Neuronal stem cell (in vitro differentiated cells): Measurements from ENCODE around the gene RREB1.

Source experiments
- DNase-seq: peaks from one replicate; pipeline ENCODE4 v3.0.0-alpha.2; 2013; ENCODE audit warnings: low spot score
- H2AFZ ChIP-seq: one replicate; pipeline ENCODE4 v1.6.1; 2013; ENCODE audit warnings: mild to moderate bottlenecking, low read length, inconsistent platforms
- H2AK5ac ChIP-seq: 2 replicates; pipeline ENCODE4 v1.6.1; 2013; ENCODE audit warnings: low read depth, mild to moderate bottlenecking, inconsistent platforms, low read length, moderate library complexity, mixed read lengths
- H2BK120ac ChIP-seq: 2 replicates; pipeline ENCODE4 v1.6.1; 2013; ENCODE audit warnings: low read depth, mild to moderate bottlenecking, inconsistent platforms, low read length, moderate library complexity, mixed read lengths
- H2BK12ac ChIP-seq: one replicate; pipeline ENCODE4 v1.6.1; 2013; ENCODE audit warnings: low read length, inconsistent platforms
- H2BK15ac ChIP-seq: 2 replicates; pipeline ENCODE4 v1.6.1; 2013; ENCODE audit warnings: mild to moderate bottlenecking, low read length, inconsistent platforms, mixed read lengths
- H2BK5ac ChIP-seq: one replicate; pipeline ENCODE4 v1.6.1; 2013; ENCODE audit warnings: inconsistent platforms, mild to moderate bottlenecking, low read length, moderate library complexity
- H3K14ac ChIP-seq: one replicate; pipeline ENCODE4 v1.6.1; 2013; ENCODE audit warnings: low read length, inconsistent platforms
- H3K18ac ChIP-seq: 2 replicates; pipeline ENCODE4 v1.6.1; 2013; ENCODE audit warnings: low read length, inconsistent platforms
- H3K23ac ChIP-seq: 2 replicates; pipeline ENCODE4 v1.6.1; 2013; ENCODE audit warnings: low read depth, mild to moderate bottlenecking, mixed read lengths, low read length, inconsistent platforms; ENCODE audit not compliant: poor library complexity
- H3K27ac ChIP-seq: replicated peaks from 3 replicates; pipeline ENCODE4 v1.5.1; 2013; ENCODE audit warnings: low read length, inconsistent platforms
- H3K27me3 ChIP-seq, 3 experiments: 2 replicates each; pipeline ENCODE4 v1.6.1; 2013; ENCODE audit warnings: low read length in 3 of 3, mild to moderate bottlenecking in 2 of 3, inconsistent platforms in 1 of 3, low read depth in 1 of 3, mixed read lengths in 1 of 3, moderate library complexity in 1 of 3; ENCODE audit not compliant: control insufficient read depth in 3 of 3, insufficient read depth in 3 of 3
- H3K36me3 ChIP-seq, 2 donors: replicated peaks in 1 of 2; 2 replicates each; pipeline ENCODE4 v1.6.1; 2013; ENCODE audit warnings: low read length in 2 of 2; ENCODE audit not compliant: control insufficient read depth in 2 of 2, insufficient read depth in 2 of 2
- H3K4ac ChIP-seq: 2 replicates; pipeline ENCODE4 v1.6.1; 2013; ENCODE audit warnings: inconsistent platforms, mild to moderate bottlenecking, low read length, moderate library complexity
- H3K4me1 ChIP-seq, 2 donors: 1 replicate in 1 of 2; 2 replicates in 1 of 2; pipeline ENCODE4 v1.6.1; 2013; ENCODE audit warnings: low read length in 2 of 2, low read depth in 1 of 2; ENCODE audit not compliant: control insufficient read depth in 2 of 2, insufficient read depth in 1 of 2
- H3K4me2 ChIP-seq: one replicate; pipeline ENCODE4 v1.6.1; 2013; ENCODE audit warnings: mild to moderate bottlenecking, low read length, inconsistent platforms; ENCODE audit not compliant: insufficient read depth, poor library complexity, severe bottlenecking
- H3K4me3 ChIP-seq, 2 donors: 2 replicates each; pipeline ENCODE4 v1.5.1; 2013; ENCODE audit warnings: low read length in 2 of 2, mild to moderate bottlenecking in 2 of 2, inconsistent platforms in 1 of 2, moderate library complexity in 1 of 2
- H3K79me1 ChIP-seq: one replicate; pipeline ENCODE4 v1.6.1; 2013; ENCODE audit warnings: low read depth, mild to moderate bottlenecking, inconsistent platforms, low read length, moderate library complexity
- H3K9ac ChIP-seq: one replicate; pipeline ENCODE4 v1.6.1; 2013; ENCODE audit warnings: mild to moderate bottlenecking, low read depth, low read length, inconsistent platforms; ENCODE audit not compliant: poor library complexity
- H3K9me3 ChIP-seq, 2 donors: replicated peaks in 1 of 2; 2 replicates each; pipeline versions ENCODE3 to v1.6.1; 2013; ENCODE audit warnings: low read length in 2 of 2, mild to moderate bottlenecking in 2 of 2, inconsistent platforms in 1 of 2, low read depth in 1 of 2, mixed read lengths in 1 of 2, moderate library complexity in 1 of 2; ENCODE audit not compliant: control insufficient read depth in 2 of 2, insufficient read depth in 1 of 2
- H4K8ac ChIP-seq: one replicate; pipeline ENCODE4 v1.6.1; 2013; ENCODE audit warnings: low read depth, mild to moderate bottlenecking, inconsistent platforms, low read length, moderate library complexity
- H4K91ac ChIP-seq: one replicate; pipeline ENCODE4 v1.6.1; 2013; ENCODE audit warnings: low read length, low read depth, mild to moderate bottlenecking, inconsistent platforms; ENCODE audit not compliant: poor library complexity
- WGBS, 2 donors: extraction: QIAGEN DNeasy Blood & Tissue Kit; methylation state at CpG; one replicate each; pipeline ENCODE4 v1.1.7; 2013; ENCODE audit warnings: missing lambda C conversion rate in 2 of 2, mixed read lengths in 1 of 2; ENCODE audit not compliant: insufficient read length in 2 of 2, insufficient replicate concordance in 1 of 2; ENCODE audit errors: extremely low coverage in 2 of 2; 5-methylcytosine and 5-hydroxymethylcytosine counted together

The RREB1 gene

DNA sequence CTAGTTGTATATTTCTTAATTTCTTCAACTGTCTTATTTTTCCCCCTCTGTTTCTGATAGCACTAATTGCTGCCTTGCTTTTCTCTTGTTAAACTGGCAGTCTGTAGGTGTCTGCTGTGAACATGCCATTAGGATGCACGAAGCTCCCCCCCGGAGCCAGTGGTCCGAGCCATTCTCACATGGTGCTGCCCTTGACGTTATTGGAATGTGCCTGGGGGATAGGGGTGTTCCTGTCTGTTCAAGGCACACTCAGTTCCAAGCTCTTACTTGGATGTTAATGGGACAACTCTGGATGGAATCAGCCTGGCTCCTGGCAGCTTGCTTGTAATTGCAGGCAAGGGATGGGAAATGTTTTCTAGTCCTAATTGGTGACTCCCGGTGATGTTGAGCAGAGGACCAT lies 68.4 kb downstream of the RREB1 start:
- no peak overlapping the region for H3K4me2 ChIP-seq
- H4K8ac ChIP-seq, result no peak overlapping the region
- H2AFZ ChIP-seq, result no peak overlapping the region
- no peak overlapping the region for H2BK120ac ChIP-seq
- H4K91ac ChIP-seq, result no peak overlapping the region
- peaks cover 0 to 33% of the 10 kb centered on the region in 2 donors for H3K36me3 ChIP-seq
- no peak overlapping the region for H3K4ac ChIP-seq
- H3K18ac ChIP-seq, result no peak overlapping the region
- H3K23ac ChIP-seq, result no peak overlapping the region
- H3K4me3 ChIP-seq, result no peak overlapping the region
- no peak for DNase-seq
- H3K9me3 ChIP-seq, result no peaks in the 10 kb centered on the region
- no CpG with 5 or more reads among the region's 5 CpGs for WGBS, 2 donors
- no peak overlapping the region for H3K14ac ChIP-seq
- no peak overlapping the region for H2AK5ac ChIP-seq
- no peaks in the 10 kb centered on the region for H3K79me1 ChIP-seq
- no peaks in the 10 kb centered on the region for H3K27me3 ChIP-seq
- no peak overlapping the region for H2BK5ac ChIP-seq
- peaks cover 2 to 3% of the 10 kb centered on the region in 2 donors for H3K4me1 ChIP-seq
- no peak overlapping the region for H3K27ac ChIP-seq
- no peak overlapping the region for H2BK12ac ChIP-seq
- H3K9ac ChIP-seq, result no peak overlapping the region
- H2BK15ac ChIP-seq, result no peak overlapping the region

GRCh38 chr6:7178280-7178679 lies 70.5 kb downstream of the RREB1 start:
- no peak overlapping the region for H3K4me2 ChIP-seq
- no peaks in the 10 kb centered on the region for H3K9me3 ChIP-seq
- no peak overlapping the region for H3K18ac ChIP-seq
- H3K27ac ChIP-seq, result no peak overlapping the region
- no peak overlapping the region for H2AFZ ChIP-seq
- no CpG with 5 or more reads among the region's 4 CpGs for WGBS, 2 donors
- H2AK5ac ChIP-seq, result no peak overlapping the region
- no peak overlapping the region for H3K4ac ChIP-seq
- H3K27me3 ChIP-seq, result no peaks in the 10 kb centered on the region
- H4K91ac ChIP-seq, result no peak overlapping the region
- H3K36me3 ChIP-seq, result peaks cover 2 to 54% of the 10 kb centered on the region in 2 donors
- no peak overlapping the region for H2BK5ac ChIP-seq
- H3K4me1 ChIP-seq, result peaks cover 2 to 3% of the 10 kb centered on the region in 2 donors
- no peak for DNase-seq
- no peak overlapping the region for H3K4me3 ChIP-seq
- H3K79me1 ChIP-seq, result no peaks in the 10 kb centered on the region
- H4K8ac ChIP-seq, result no peak overlapping the region
- H3K9ac ChIP-seq, result no peak overlapping the region
- H2BK12ac ChIP-seq, result no peak overlapping the region
- H2BK15ac ChIP-seq, result no peak overlapping the region
- H2BK120ac ChIP-seq, result no peak overlapping the region
- no peak overlapping the region for H3K14ac ChIP-seq
- H3K23ac ChIP-seq, result no peak overlapping the region

GRCh38 chr6:7180751-7181150 lies 73.0 kb downstream of the RREB1 start:
- no peak for DNase-seq
- Histone ChIP-seq H4K91ac (no peak overlapping the region), H3K23ac (no peak overlapping the region), H2AFZ (no peak overlapping the region), H2BK15ac (no peak overlapping the region), H3K27me3 (no peaks in the 10 kb centered on the region), H3K4me2 (no peak overlapping the region), H3K4ac (no peak overlapping the region), H3K4me3 (no peak overlapping the region), H3K4me1 (no peaks in the 10 kb centered on the region), H2BK120ac (no peak overlapping the region), H4K8ac (no peak overlapping the region), H2AK5ac (no peak overlapping the region), H3K14ac (no peak overlapping the region), H3K79me1 (no peaks in the 10 kb centered on the region), H2BK12ac (no peak overlapping the region), H3K27ac (no peak overlapping the region), H3K36me3 (peaks cover 2 to 72% of the 10 kb centered on the region in 2 donors), H2BK5ac (no peak overlapping the region), H3K18ac (no peak overlapping the region), H3K9ac (no peak overlapping the region), H3K9me3 (no peaks in the 10 kb centered on the region)
- WGBS, 2 donors, result no CpG with 5 or more reads among the region's 4 CpGs

GRCh38 chr6:7183707-7184106 lies 75.9 kb downstream of the RREB1 start:
- no peak overlapping the region for H4K8ac ChIP-seq
- no peak overlapping the region for H2AK5ac ChIP-seq
- H3K4me1 ChIP-seq, result no peaks in the 10 kb centered on the region
- no peak overlapping the region for H3K4ac ChIP-seq
- H3K79me1 ChIP-seq, result no peaks in the 10 kb centered on the region
- H3K27me3 ChIP-seq, result no peaks in the 10 kb centered on the region
- H2AFZ ChIP-seq, result no peak overlapping the region
- no peak overlapping the region for H2BK12ac ChIP-seq
- no peak overlapping the region for H3K14ac ChIP-seq
- peaks cover 4 to 90% of the 10 kb centered on the region in 2 donors for H3K36me3 ChIP-seq
- DNase-seq, result no peak
- H4K91ac ChIP-seq, result no peak overlapping the region
- no peaks in the 10 kb centered on the region for H3K9me3 ChIP-seq
- H3K18ac ChIP-seq, result no peak overlapping the region
- H2BK120ac ChIP-seq, result no peak overlapping the region
- H3K4me2 ChIP-seq, result no peak overlapping the region
- no peak overlapping the region for H3K27ac ChIP-seq
- H3K9ac ChIP-seq, result no peak overlapping the region
- no peak overlapping the region for H2BK5ac ChIP-seq
- WGBS, 2 donors, result no CpG with 5 or more reads among the region's 3 CpGs
- no peak overlapping the region for H3K23ac ChIP-seq
- H3K4me3 ChIP-seq, result no peak overlapping the region
- H2BK15ac ChIP-seq, result no peak overlapping the region
